ENCODE measurements around the gene TLR2.

- TF ChIP-seq CTCF (IDR thresholded peaks at IDR 0.05), result no peak
- TF ChIP-seq ERG (CRISPR knock-in tag; IDR thresholded peaks at IDR 0.05), result no peak
These were observed 42.5 kb upstream of the TLR2 start for GRCh38 chr4:153641532-153641931.

Data from WTC11 (cell line).